HG03025 (cell line): ENCODE data around the gene E2F3.
A peak's percentile ranks its signal among the peaks of the same experiment; 100 is the strongest.

Experiments used
- ATAC-seq: cut with Tn5 transposase; IDR thresholded peaks from one replicate; pipeline ENCODE4 v1.9.1; 2021; ENCODE audit warnings: mild to moderate bottlenecking, moderate library complexity; ENCODE audit not compliant: unreplicated experiment, low FRiP score

The E2F3 gene

GRCh38 chr6:20402092-20402341, 338 bp downstream of the E2F3 start:
- no peak for ATAC-seq

DNA sequence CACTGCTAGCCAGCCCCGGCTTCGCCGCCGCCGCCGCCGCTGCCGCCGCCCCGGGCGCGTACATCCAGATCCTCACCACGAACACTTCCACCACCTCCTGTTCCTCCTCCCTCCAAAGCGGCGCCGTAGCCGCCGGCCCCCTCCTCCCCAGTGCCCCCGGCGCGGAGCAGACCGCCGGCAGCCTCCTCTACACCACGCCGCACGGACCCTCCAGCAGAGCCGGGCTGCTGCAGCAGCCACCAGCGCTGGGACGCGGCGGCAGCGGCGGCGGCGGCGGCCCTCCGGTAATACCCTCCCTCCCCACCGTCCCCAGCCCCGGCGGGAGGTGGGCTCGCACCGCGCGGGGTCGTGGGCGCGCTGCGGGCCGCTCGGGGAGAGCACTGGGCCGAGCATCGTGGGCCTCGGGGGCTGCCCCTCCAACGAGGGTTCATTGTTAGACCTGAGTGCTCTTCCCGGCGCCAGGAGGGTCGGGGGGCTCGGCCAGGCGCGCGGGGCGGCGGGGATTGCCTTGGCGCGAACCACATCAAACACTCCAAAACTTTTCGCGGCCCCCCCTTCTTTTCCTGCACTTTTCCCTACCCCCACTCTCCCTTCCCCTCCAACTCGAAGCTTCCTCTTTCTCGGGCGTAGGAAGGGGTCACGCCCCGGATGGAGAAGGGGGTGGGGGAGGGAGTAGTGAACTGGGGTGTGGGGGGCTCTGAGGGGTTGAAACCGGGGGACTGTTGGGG, 827 bp downstream of the E2F3 start:
- peak; percentile 0 for ATAC-seq

- peak; percentile 35 for ATAC-seq
Observed at GRCh38 chr6:20403070-20403765, 1.5 kb downstream of the E2F3 start.

DNA sequence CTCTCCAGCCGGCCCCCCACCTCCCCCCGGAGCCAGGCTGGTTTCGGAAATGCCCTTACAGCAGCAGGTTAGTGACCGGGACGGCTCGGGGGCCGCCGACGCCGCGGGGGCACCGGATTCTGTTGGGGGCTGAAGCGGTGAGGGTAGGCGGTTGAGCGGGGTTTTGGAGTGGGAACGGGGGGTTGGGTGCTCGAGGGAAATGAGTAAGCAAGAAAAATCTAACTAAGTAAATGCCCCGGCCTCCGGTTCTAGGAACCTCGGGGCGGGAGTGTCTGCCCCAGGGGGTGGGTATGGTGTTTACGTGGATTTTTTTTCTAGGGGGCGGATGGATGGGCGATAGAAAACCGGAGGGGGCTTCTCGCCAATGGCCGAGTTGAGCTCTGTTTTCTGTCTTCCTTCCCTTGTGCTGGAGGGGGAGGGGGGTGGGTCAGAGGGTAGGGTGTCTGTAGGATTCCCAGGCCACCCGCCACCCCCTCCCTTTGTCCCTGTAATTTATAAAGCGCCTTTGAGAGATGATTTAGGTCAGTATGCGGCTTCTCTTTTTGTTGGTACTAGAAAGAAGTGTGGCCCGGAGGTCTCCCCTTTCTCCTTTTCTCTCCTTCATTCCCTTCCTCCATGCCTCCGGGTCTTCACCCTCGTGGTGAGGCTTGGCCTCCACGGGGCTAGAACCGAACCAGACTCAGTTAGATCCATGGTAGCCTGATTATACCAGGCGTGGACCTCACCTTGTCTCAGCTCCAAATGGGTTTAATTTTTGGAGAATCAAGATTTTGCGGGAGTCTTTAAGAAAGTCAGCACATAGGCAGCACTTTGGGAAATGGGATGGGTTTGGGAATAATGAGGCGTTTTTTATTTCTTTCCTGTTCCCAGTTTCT, 2.3 kb downstream of the E2F3 start:
- ATAC-seq, result peak; percentile 1

- no peak for ATAC-seq
Observed at GRCh38 chr6:20404641-20405032, 3.0 kb downstream of the E2F3 start.

GRCh38 chr6:20408851-20409250, 7.2 kb downstream of the E2F3 start:
- ATAC-seq, result no peak

DNA sequence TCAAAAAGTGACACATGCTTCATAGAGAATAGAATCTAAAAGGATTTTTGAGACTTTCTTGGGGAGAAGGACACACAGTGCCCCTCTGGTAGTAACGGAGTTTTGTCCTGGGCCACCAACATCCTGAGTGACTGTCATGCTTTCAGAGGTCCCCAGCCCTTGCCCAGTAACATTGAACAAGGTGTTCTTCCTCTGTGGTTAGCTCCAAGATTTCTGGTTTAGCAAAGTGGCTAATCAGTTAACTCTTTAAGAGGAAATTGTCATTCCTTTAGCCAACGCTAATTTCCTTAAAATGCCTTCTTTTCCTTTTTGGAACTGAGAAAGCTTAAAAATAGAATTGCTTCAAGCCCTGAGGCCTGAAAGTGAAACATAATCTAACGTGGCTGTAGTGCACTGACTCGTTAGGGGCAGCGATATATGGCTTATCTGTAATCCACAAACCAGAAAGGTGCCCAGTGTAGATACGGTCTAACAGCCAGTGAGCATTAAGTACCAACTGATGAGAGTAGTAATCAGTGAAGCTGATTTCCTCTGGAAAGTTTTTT, 7.8 kb downstream of the E2F3 start:
- peak; percentile 92 for ATAC-seq

GRCh38 chr6:20411544-20411943, 9.9 kb downstream of the E2F3 start:
- no peak for ATAC-seq

- ATAC-seq, result no peak
Observed at GRCh38 chr6:20411953-20412681, 10.4 kb downstream of the E2F3 start.

GRCh38 chr6:20412682-20413073, 11.0 kb downstream of the E2F3 start:
- no peak for ATAC-seq

DNA sequence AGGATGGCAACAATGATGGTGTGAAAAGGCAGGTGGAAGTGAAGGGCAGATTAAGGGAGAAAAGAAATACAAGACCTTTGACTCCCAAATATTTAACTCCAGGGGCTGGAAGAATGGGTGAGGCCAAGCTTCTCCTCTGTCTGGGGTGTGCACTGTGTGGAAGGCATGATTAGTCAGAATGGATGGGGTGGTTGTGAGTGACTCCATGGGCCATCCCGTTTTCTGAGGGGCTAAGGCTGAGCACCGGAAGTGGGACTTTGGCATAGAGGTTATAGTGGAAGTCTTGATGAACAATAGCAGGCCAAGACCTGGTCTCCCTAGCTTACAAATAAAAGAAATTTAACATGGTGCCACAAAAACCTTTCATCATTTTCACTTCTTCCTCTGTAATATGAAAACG, 12.1 kb downstream of the E2F3 start:
- ATAC-seq, result no peak

DNA sequence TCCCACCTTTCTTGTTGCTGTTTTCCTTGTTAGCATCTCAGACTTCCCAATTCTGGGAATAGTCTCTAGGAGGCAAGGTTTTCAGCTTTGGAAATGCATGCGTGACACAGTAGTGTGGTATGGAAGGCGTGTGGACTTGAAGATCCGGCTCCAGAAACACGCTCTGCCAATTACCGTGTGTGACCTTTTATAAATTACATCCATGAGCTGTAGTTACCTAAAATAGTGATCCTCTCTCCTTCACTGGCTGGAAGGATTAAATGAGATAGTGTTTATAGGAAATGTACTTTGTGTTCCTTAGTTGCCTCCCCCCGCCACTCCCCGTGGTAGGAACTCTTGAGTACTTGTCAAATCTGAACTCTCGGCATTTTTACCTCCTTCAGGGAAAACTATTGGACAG, 13.0 kb downstream of the E2F3 start:
- ATAC-seq, result no peak

DNA sequence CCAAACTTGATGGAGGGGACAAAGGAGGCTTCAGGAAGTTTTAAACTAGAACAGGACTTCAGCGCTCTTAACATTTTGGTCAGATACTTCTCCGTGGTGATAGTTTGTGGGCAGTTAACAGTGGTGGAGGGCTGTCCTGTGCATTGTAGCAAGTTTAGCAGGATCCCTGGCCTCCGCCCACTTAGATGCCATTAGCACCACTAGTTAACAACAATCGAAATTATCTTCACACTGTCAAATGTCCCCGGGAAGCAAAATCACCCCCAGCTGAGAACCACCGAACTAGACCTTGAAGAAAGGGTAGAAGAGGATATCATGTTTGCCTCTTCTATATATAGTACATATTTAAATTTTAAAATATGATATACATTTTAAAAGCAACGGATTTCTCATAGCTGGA, 13.6 kb downstream of the E2F3 start:
- ATAC-seq, result no peak

DNA sequence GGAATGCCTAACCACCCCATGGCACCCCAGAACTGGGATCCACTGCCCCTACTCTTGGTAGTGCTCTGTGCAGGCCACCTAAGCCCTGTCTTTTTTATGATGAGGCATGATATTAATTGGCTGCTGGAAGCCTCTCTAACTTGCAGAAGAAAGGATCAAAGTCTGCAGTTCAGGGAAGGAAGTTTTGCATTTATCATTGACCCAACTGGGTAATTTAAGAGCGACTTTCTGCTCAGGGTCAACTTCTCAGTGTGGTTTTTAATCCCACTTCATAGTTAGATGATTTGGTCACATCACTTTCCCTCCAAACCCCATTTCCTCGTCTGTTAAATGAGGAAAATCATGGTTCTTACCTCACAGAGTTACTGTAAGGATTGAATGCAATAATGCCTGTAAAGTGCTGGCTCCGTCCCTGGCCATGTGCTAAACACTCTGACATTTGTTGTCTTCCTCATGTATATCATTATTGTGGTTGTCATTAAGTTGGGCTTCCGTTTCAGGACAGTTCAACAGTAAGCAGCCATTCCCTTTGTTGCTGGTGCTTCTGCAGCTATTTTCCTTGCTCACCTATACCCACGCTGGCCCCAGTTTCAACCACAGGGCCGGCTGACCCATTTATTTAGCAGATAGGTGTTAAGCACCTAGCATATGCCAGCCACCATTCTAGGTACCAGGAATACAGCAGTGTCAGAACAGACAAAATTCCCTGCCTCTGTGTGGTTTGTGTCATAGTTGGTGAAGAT, 14.2 kb downstream of the E2F3 start:
- no peak for ATAC-seq

DNA sequence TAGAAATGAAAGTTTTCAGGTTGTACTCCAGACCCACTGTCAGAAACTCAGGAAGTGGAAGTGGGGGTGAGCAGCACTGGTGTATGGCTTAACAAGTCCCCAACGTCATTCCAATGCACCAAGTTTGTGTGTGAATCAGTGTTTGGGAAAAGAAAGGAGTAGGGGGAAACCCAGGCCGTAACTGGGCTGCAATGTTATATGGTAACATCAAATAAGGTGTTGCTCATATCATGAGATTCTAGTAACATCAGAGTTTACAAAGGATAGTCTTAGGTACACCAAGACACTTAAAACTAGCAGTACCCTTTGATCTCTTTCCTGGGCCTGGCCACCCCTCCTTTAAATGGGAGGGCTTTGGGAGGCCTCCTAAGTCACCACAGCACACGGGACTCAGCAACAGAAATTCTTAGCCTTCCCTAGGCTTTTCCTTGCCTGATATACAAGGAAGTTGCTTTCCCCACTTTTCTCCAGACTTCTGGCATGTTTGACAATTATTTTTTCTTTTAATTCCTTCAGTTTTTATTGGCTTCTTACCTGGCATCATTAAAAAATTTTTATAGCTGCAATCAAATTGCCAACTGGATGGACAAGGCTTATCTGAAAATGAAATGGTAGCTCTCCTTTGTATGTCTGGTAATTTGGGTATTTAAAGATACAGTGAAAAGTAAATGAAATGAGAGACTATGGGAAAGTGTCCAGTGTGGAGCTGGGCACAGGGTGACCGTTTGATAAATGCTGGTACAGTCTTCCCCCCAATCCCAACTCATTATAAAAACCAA, 15.1 kb downstream of the E2F3 start:
- no peak for ATAC-seq

DNA sequence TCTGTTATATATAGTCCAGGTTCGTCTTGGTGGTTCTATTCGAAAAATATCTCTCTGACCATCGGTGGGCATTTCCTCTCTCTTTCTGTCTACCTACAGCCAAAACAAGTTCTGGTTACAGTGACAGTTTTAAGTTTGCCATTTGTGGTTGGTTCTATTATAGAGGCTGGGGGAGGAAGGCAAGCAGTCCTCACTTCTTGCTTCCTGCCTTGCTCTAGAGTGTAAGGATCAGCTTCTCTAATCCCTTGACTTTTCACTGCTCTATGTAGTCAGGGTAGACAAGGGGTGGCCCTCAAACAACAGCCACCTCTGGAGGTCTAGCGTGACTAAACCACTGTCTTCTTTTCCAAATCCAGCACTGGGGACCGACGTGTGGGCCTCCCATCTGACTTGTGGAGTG, 16.1 kb downstream of the E2F3 start:
- ATAC-seq, result no peak

- ATAC-seq, result no peak
Observed at GRCh38 chr6:20426177-20427082, 24.8 kb downstream of the E2F3 start.

DNA sequence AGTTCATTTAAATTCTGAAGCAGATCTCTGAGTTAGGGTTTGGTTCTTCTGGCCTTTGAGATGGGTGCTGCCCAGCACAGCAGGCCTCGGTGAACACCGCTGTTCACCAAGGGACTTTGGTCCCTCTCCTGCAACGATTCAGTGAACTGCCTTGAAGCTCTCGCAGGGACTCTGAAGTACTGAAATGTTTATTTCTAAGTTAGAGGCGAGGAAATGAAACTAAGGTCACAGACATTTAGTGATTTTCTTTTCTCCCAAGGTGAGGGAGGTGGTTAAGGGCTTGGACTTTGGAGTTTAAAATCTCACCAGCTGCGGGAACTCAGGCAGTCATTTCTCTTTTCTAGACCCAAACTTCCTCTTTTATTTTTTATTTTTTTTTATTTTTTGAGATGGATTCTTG, 26.2 kb downstream of the E2F3 start:
- ATAC-seq, result peak; percentile 89
